BE2C (cell line): Measurements from ENCODE around the gene TNNT1.
A peak's percentile ranks its signal among the peaks of the same experiment; 100 is the strongest.

ENCODE experiments used
- DNase-seq: peaks from one replicate; pipeline ENCODE4 v3.0.0-alpha.2; 2020
- H3K27me3 ChIP-seq: fragments of 250-450 bp; sonication (Bioruptor Pico); 2 replicates; pipeline ENCODE4 v1.5.1; 2020; ENCODE audit warnings: mild to moderate bottlenecking
- H3K36me3 ChIP-seq: fragments of 250-450 bp; sonication (Bioruptor Pico); 2 replicates; pipeline ENCODE4 v1.5.1; 2020; ENCODE audit warnings: mild to moderate bottlenecking
- H3K4me1 ChIP-seq: fragments of 250-450 bp; sonication (Bioruptor Pico); 2 replicates; pipeline ENCODE4 v1.5.1; 2020
- H3K4me3 ChIP-seq: 2 replicates; pipeline ENCODE4 v1.5.1; 2011; ENCODE audit warnings: low read depth, low read length
- H3K9me3 ChIP-seq: fragments of 250-450 bp; sonication (Bioruptor Pico); 2 replicates; pipeline ENCODE4 v1.5.1; 2020
- CTCF ChIP-seq: IDR thresholded peaks from 2 replicates; pipeline ENCODE4 v1.5.1; 2012; ENCODE audit warnings: mild to moderate bottlenecking, low read depth, low read length

The TNNT1 gene

GRCh38 chr19:55146705-55147273 lies 2.2 kb downstream of the TNNT1 start:
- H3K27me3 ChIP-seq: peaks cover 62% of the 10 kb centered on the region
- no peak for TF ChIP-seq CTCF
- DNase-seq: no peak
- no peaks in the 10 kb centered on the region for H3K4me1 ChIP-seq
- H3K36me3 ChIP-seq: no peaks in the 10 kb centered on the region
- peaks cover 4% of the 10 kb centered on the region for H3K9me3 ChIP-seq
- H3K4me3 ChIP-seq: no peak overlapping the region

GRCh38 chr19:55146078-55146704 lies 2.8 kb downstream of the TNNT1 start:
- DNase-seq: no peak
- Histone ChIP-seq H3K9me3 (no peaks in the 10 kb centered on the region), H3K4me3 (no peak overlapping the region), H3K36me3 (no peaks in the 10 kb centered on the region), H3K4me1 (no peaks in the 10 kb centered on the region), H3K27me3 (peaks cover 65% of the 10 kb centered on the region)
- TF ChIP-seq CTCF: peak; percentile 41

- H3K4me3 ChIP-seq: no peak overlapping the region
- no peak for TF ChIP-seq CTCF
- DNase-seq: no peak
- H3K9me3 ChIP-seq: no peaks in the 10 kb centered on the region
- H3K36me3 ChIP-seq: no peaks in the 10 kb centered on the region
- no peaks in the 10 kb centered on the region for H3K4me1 ChIP-seq
- H3K27me3 ChIP-seq: peaks cover 60% of the 10 kb centered on the region
Observed at GRCh38 chr19:55145232-55145631, 3.8 kb downstream of the TNNT1 start.

GRCh38 chr19:55141696-55142095 lies 7.3 kb downstream of the TNNT1 start:
- Histone ChIP-seq H3K9me3 (no peaks in the 10 kb centered on the region), H3K4me1 (no peaks in the 10 kb centered on the region), H3K36me3 (no peaks in the 10 kb centered on the region), H3K4me3 (no peak overlapping the region), H3K27me3 (peaks cover 42% of the 10 kb centered on the region)
- no peak for DNase-seq
- TF ChIP-seq CTCF: no peak

- no peaks in the 10 kb centered on the region for H3K36me3 ChIP-seq
Observed at GRCh38 chr19:55137915-55138314, 11.1 kb downstream of the TNNT1 start.

More at GRCh38 chr19:55137915-55138314, 11.1 kb downstream of the TNNT1 start:
- Histone ChIP-seq H3K4me3 (no peak overlapping the region), H3K27me3 (peaks cover 44% of the 10 kb centered on the region), H3K4me1 (no peaks in the 10 kb centered on the region), H3K9me3 (no peaks in the 10 kb centered on the region)
- no peak for TF ChIP-seq CTCF
- no peak for DNase-seq
